ENCODE data around the gene SDC1.

SDC1 gene

GRCh38 chr2:20169796-20170703 lies 54.9 kb downstream of the SDC1 start:
- DNase-seq (ENCODE audit: low spot score), result no peak

GRCh38 chr2:20168727-20169696 lies 55.9 kb downstream of the SDC1 start:
- DNase-seq (ENCODE audit: low spot score), result no peak

GRCh38 chr2:20168048-20168726 lies 56.7 kb downstream of the SDC1 start:
- no peak for DNase-seq (ENCODE audit: low spot score)

GRCh38 chr2:20167356-20167755 lies 57.6 kb downstream of the SDC1 start:
- no peak for DNase-seq (ENCODE audit: low spot score)

- DNase-seq (ENCODE audit: low spot score), result no peak
Measured at GRCh38 chr2:20165677-20166509, 59.0 kb downstream of the SDC1 start.

- DNase-seq (ENCODE audit: low spot score), result no peak
Measured at GRCh38 chr2:20164734-20165478, 60.0 kb downstream of the SDC1 start.

- DNase-seq (ENCODE audit: low spot score), result peak; percentile 26
Measured at GRCh38 chr2:20164061-20164733, 60.7 kb downstream of the SDC1 start.

- no peak for DNase-seq (ENCODE audit: low spot score)
Measured at GRCh38 chr2:20159411-20160070, 65.4 kb downstream of the SDC1 start.

DNA sequence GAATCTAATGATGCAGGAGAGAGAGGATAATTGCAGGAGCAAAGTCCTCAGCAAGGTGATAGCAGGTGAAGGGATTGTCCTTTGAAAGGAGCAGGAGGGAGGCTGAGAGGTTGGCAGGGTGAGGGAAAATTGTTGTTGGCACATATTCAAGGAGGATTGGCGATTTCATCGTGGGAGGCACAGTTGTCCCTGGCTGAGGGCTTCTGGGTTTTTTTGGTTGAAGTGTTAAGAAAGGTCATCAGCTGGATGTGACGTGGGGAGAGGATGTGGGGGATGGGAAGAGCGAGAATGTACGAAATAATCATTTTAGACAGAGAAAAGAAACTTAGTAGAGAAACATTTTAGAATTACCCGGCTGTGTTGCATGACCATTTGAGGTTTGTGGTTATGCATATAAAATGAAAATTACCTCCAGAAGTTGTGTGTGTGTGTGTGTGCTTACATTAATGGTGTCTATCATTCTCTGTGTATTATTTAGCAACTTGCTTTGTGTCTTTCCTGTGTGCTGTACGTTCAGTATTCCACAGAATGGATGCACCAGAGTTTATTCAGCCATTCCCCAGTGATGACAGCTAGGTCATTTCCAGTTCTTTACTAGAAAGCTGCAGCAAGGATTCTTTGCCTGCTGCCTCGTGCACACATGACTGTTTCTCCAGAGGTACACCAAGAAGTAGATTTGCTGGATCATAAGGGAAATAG lies 67.6 kb downstream of the SDC1 start:
- peak; percentile 62 for DNase-seq (ENCODE audit: low spot score)

- DNase-seq (ENCODE audit: low spot score), result no peak
Measured at GRCh38 chr2:20156836-20157192, 68.1 kb downstream of the SDC1 start.

DNA sequence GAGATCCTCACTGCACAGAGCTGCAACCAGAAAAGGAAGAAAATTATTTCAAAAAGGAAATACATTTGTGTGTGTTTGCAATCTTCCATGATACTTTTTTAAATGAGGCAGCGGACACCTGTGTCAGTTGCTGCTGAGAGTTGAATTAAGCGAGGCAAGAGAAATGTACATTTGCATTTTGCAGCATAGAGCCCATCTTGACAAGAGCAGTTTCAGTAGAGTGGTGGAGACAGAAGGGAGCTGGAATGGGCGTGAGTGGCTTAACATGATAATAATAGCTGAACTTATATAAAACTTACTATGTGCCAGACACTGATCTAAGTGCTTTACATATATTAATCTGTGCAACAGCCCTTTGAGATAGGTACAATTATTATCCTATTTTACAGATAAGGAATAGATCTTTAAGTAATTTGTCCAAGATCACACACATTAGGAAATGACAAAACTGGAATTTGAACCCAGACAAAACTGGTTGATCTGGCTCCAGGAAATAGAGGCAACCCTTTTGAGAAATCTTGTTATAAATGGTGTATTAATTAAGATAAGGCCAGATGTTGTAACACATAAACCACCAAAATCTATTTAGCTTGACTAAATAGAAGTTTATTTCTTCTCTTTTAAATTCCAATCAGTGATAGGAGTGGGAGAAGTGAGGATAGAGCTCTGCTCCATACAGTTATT lies 68.7 kb downstream of the SDC1 start:
- DNase-seq (ENCODE audit: low spot score), result no peak

DNA sequence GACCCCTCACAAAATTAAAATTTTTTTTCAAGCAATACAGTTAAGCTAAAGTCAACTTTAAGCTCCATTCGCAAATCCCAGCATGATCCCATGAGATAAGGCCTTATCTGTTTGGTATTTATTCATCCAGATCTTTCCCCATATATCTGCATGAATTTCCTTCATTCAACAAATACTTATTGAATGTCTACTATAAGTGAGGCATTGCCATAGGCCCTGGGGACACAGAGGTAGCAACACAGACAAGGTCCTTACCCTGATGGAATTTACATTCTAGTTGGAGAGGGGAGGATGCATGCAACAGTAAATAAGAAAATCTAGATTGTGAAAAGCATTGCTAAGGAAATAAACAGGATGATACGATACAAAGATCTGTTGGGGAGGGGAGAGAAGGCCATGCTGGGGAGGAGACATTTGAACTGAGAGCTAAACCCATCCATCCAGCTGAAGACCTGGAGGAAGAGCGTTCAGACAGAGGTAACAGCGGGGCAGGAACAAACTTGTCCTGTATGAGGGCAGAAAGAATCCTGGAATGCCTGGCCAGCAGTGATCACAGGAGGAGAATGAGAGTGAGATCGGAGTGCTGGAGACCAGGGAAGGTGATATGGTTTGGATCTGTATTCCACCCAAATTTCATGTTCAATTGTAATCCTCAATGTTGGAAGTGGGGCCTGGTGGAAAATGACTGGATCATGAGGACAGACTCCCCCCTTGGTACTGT lies 71.6 kb downstream of the SDC1 start:
- no peak for DNase-seq (ENCODE audit: low spot score)

DNA sequence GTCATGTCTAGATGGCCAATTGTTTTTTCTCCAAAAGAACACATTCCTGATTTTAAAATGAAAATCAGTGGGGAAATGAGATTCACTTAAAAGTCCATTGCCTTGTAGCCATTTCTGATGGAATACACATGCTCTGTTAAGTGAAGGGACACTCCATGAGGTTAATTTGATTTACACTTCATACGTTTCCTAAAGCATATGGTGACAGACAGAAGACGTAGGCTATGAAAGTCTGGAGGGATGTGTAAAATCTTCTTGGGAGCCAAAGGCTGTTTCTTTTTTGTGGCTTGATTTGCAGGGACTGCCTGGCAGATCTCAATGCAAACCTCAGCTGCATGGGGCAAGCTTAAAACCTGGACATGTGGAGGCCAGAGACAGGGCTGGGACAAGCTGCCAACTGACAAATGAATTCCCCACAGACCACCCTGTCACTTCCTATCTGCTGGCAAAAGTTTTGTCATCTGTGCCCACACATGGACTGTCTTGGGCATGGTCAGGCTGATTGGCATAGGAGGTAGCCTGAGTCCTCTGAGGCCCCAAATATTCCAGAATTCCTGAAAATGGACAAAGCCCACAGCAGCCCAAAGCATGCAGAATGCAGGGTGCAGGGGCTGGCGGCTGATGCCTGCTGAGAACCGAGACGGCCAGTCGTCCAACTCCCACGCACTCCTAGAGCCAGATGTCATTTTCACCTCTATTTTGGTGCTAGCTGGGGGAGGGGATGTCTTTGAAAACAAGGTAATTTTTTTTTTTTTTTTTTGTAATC lies 73.9 kb downstream of the SDC1 start:
- no peak for DNase-seq (ENCODE audit: low spot score)
